Epithelial cell of esophagus (primary cell): ENCODE results near the gene GHSR.
"Not testable (repeated sequence)": the region's sequence is repeated elsewhere in the genome, so short reads cannot be mapped to it uniquely, and the experiment has no call there.

Experiments
- DNase-seq: peaks from one replicate; pipeline ENCODE4 v3.0.0; 2010; ENCODE audit warnings: low read depth
- H3K4me3 ChIP-seq: 2 replicates; pipeline ENCODE4 v1.5.1; 2011; ENCODE audit warnings: mild to moderate bottlenecking, low read length, control low read depth
- CTCF ChIP-seq: IDR thresholded peaks from 2 replicates; pipeline ENCODE4 v1.5.1; 2011; ENCODE audit warnings: low read depth, mild to moderate bottlenecking, low read length, control low read depth, inconsistent platforms; ENCODE audit not compliant: insufficient read depth; ENCODE audit errors: missing control alignments

Gene GHSR

DNA sequence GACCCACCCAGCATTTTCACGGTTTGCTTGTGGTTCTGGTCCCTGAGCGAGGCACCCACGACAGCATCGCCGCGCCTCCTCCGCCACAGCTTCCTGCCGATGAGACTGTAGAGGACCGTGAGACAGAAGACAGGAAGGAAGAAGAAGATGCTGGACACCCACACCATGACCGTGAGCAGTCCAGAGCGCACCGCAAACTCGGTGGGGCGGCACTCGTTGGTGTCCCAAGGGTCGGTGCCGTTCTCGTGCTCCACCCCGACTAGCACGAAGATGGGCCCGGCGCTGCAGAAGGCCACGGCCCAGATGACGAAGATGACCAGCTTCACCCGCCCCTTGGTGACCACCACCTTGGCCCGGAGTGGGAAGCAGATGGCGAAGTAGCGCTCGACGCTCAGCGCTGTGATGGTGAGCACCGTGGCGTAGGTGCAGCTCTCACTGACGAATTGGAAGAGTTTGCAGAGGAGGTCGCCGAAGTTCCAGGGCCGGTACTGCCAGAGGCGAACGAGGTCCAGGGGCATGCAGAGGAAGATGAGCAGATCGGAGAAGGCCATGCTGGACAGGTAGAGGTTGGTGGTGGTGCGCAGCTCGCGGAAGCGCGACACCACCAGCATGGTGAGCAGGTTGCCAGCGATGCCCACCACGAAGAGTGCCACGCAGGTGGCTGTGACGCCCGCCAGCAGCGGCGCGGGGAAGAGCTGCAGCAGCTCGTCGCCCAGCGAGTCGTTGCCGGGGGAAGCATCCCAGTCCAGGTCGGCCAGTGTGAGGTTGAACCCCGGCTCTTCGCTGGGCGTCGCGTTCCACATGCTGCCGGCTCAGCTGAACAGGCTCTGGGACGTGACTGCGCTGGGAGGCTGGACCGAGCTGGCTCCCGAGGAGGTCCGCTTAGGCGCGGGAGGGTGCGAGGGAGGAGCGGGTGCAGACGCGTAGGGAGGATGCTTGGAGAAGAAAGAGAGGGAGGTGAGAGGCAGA is at the start of gene GHSR:
Gene GHSR, minus strand, starts transcription at position 846 of the 969 bp plus-strand sequence. Its CDS starts 43 bp downstream, at position 803.
- no peak for TF ChIP-seq CTCF
- H3K4me3 ChIP-seq = no peak within 1 kb of the TSS
- DNase-seq = no peak

- H3K4me3 ChIP-seq = not testable (repeated sequence)
- DNase-seq = peak; percentile 78
- TF ChIP-seq CTCF = peak; percentile 74
Measured at GRCh38 chr3:172490198-172490669, 42.0 kb upstream of the GHSR start.

- DNase-seq = no peak
- TF ChIP-seq CTCF = no peak
- H3K4me3 ChIP-seq = no peak overlapping the region
Measured at GRCh38 chr3:172478116-172478515, 29.9 kb upstream of the GHSR start.

GRCh38 chr3:172476347-172476746 is 28.1 kb upstream of the GHSR start:
- no peak for DNase-seq
- no peak for TF ChIP-seq CTCF
- H3K4me3 ChIP-seq = no peak overlapping the region

DNA sequence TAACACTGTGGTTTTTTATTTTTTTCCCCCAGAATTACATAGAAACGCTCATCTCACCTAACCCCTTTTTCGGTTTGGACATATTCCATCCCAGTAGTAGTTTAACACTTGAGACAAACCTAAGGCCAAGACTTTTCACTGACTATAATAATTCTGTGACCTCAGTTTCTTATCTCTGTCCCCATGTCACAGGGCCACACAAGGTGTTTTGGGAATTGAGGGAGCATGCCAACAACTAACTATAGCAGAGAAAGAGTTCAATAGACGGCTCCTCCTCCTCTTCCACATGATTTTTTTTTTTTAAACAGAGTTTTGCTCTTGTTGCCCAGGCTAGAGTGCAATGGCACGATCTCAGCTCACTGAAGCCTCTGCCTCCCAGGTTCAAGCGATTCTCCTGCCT is 27.4 kb upstream of the GHSR start:
- TF ChIP-seq CTCF = no peak
- DNase-seq = no peak
- H3K4me3 ChIP-seq = no peak overlapping the region

GRCh38 chr3:172471903-172472302 is 23.6 kb upstream of the GHSR start:
- H3K4me3 ChIP-seq = no peak overlapping the region
- TF ChIP-seq CTCF = no peak
- no peak for DNase-seq
